ENCODE results near the gene UXS1.

The UXS1 gene

DNA sequence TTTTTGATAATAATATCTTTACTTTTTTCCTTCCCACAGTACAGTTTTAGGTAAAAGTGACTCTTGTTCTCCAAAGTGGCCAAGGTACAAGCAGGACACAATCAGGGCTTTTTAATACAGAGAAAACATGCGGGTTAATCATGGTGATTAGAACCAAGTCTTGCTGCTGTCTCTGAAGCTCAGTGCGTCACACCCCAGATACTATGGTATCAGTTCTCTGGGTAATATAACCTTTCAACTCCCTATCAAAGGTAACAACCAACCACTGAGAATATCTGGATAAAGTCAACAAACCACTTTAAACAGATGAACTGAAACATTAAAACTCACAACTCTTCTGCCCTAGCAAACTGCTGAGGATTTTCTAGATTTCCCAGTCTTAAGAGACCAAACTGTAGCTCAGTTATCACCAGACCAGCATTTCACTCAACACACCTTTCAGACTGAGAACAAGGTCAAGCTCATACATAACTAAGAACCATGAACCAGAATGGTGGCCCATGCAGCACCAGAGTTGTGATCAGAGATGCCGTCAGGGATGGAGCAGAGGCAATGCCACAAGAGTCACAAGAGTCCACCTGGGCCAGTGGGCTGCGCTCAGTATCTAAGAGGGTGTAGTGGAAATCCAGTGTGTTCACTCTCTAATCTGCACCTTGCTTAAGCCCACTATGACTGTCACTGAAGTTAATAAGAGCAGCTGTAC is 103.0 kb downstream of the UXS1 start:
- in situ Hi-C loops (cut with MboI; ENCODE audit: low sequenced_read_pairs) = no loop called here

DNA sequence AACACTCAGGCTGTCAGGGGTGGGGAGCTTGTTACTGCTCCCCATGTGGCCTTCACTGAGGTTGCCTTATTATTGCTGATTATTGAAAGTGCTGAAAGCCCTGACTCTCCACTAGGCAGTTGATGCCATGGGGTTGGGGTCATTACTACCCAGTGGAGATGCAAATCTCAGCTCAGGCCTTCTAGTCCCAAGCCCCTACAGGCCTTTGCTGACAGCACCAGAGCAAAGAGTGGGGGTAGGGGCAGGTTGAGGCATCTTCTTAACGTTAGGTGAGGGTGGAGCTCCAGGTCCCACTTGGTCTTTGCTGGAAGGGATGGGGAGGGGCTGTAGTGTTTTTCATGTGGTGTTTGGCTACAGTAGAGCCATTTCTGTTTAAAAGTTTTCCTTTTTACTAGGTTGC is 104.5 kb downstream of the UXS1 start:
- in situ Hi-C loops (cut with MboI; ENCODE audit: low sequenced_read_pairs) = no loop called here

GRCh38 chr2:106085181-106085940 is 108.7 kb downstream of the UXS1 start:
- in situ Hi-C loops (cut with MboI; ENCODE audit: low sequenced_read_pairs) = no loop called here

GRCh38 chr2:106080959-106081358 is 113.1 kb downstream of the UXS1 start:
- in situ Hi-C loops (cut with MboI; ENCODE audit: low sequenced_read_pairs) = no loop called here

GRCh38 chr2:106078096-106078495 is 116.0 kb downstream of the UXS1 start:
- in situ Hi-C loops (cut with MboI; ENCODE audit: low sequenced_read_pairs) = no loop called here

GRCh38 chr2:106076941-106077340 is 117.2 kb downstream of the UXS1 start:
- in situ Hi-C loops (cut with MboI; ENCODE audit: low sequenced_read_pairs) = no loop called here

DNA sequence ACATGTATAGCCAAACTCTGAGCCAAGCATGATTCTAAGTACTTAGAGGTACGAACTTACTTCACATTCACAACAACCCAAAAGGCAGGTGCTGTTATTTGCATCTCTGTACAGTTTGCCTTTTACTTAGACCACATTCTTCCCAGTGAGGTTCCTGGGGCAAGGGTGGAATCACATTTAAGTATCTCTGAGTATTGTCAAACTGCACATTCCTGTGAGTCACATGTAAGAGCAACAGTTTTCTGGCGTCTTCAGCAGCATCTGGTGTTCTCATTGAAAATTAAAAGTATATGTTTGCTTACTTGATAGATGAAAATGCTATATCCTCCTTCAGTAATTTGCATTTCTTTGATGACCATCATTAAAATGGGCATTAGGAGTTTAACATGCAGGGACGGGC is 119.1 kb downstream of the UXS1 start:
- in situ Hi-C loops (cut with MboI; ENCODE audit: low sequenced_read_pairs) = no loop called here

DNA sequence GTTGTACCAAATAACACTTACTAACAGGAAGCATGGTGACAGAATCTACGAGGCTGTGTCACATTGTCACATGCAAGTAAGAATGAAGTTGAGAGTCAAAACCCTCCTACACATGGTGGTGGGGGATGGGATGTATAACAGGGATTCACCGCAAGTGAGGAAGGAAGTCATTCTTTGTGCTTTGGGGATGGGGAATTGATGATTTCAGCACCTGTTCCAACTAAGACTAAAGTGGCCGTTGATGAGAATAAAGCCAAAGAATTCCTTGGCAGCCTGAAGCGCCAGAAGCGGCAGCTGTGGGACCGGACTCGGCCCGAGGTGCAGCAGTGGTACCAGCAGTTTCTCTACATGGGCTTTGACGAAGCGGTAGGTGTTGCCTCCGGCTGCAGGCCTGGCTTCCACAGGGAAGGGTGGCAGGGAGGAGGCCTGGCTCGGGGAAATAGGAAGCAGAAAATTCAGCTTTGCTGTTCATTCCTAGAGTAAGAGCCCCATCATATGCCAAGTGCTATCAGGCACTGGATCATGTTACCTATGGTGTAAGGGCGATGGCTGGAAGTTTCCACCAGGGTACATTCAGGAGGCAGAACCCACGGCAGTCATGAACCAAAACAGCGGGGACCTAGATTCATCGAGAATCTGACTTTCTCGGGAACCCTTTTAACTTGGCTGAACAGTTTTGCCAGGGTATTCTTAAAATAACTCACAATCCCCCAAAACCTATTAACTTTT is 120.3 kb downstream of the UXS1 start:
- in situ Hi-C loops (cut with MboI; ENCODE audit: low sequenced_read_pairs) = no loop called here

DNA sequence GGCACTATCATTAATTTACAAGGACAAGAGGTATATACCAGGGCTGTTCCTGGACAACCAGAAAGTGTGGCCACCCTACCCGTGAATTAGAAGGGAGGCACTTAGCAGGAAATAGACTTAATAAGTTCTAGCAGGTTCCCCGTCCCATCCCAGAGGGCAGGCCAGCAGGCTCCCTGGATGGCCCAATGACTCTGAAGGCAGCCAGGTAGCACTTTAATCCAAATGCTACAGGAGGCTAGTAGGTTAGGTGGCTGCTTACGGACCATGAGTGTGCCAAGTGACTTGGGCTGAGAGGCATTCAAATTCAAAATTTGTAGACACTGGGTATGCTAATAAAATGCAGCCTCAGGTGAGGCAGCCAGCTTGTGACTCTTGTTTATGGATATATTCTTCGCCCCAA is 123.9 kb downstream of the UXS1 start:
- in situ Hi-C loops (cut with MboI; ENCODE audit: low sequenced_read_pairs) = no loop called here

- in situ Hi-C loops (cut with MboI; ENCODE audit: low sequenced_read_pairs) = no loop called here
These were observed 125.7 kb downstream of the UXS1 start for GRCh38 chr2:106068451-106068850.

DNA sequence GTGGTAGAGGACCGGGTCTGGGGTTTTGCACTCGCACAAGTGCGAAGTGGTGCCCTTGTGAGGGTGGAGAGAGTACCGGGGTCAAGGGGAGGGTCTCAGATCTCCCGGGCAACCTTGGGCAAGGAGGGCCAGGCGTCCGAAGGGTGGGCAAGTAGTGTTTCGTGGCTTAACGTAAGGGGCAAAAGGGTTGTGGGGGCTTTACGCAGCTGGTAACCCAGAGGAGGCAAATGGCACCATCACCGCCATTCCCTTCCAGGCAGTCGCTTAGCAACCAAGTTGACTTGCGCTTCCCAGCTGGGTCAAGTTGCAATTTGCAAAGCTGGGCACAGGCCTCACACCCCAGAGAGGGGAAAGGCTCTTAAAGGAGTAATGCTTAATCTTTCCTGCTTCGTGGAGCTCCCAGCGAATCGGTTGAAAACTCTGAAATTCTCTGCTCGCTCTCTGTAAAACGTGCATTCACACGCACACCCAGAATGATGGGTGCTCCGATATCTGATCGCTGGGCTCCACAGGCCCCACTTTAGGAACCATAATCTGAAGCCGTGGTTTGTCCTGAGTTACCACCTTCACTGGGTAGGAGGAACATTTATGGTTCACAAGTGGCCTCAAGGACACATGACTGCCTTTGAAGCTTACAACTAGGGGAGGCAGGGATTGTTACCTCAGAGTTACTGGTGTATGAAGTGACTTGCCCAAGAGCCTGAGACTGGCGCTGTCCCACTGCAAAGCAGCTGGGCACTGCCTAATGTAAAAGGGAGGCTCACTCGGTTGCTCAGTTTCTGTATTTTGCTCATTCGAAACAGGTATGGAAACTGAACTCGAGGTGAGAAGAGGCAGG is 127.9 kb downstream of the UXS1 start:
- in situ Hi-C loops (cut with MboI; ENCODE audit: low sequenced_read_pairs) = no loop called here

DNA sequence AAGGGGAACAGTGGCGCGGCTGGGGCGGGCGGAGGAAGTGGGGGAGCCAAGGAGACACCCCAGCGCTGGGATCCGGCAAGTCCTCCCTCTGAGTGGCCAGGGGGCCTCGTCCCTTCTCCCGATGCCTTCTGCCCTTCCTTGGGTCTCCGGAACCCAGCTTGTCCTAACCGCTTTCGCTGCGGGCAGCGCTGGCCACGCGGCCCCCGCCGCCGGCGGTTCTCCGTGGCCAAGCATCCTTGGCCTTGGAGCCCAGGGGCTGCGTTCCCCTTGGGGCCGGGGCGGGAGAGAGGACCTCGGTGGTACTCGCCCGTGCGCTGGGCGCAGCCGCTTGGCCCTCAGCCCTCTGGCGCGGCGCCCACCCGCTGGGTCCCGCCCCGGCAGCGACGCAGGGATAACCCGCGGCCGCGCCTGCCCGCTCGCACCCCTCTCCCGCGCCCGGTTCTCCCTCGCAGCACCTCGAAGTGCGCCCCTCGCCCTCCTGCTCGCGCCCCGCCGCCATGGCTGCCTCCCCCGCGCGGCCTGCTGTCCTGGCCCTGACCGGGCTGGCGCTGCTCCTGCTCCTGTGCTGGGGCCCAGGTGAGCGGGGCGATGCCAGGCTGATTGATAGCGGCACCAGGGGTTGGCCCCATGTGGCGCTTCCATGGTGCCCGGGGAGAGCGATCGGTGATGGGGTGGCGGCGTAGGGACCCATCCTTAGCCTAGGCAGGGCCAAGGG is 128.7 kb downstream of the UXS1 start:
- in situ Hi-C loops (cut with MboI; ENCODE audit: low sequenced_read_pairs) = no loop called here

- in situ Hi-C loops (cut with MboI; ENCODE audit: low sequenced_read_pairs) = no loop called here
These were observed 130.9 kb downstream of the UXS1 start for GRCh38 chr2:106063181-106063580.

DNA sequence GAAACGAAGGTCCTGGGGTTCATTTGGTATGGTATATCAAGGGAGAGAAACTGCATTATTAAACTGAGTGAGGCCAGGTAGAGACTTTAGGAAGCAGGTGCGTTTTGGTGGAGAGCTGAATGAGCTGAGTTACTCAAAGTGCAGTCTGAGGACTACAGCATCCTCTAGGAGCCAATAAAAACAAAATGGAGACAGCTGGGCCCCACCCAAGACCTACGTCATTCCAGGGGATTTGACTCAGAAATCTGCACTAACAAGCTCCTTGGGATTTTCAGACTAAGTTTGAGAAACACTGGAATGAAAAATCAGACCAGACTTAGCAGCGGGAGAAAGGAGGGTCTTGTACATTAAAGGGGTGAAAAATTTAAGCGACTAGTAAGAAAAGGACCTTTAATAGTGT is 131.5 kb downstream of the UXS1 start:
- in situ Hi-C loops (cut with MboI; ENCODE audit: low sequenced_read_pairs) = no loop called here

GRCh38 chr2:106061611-106062349 is 132.3 kb downstream of the UXS1 start:
- in situ Hi-C loops (cut with MboI; ENCODE audit: low sequenced_read_pairs) = no loop called here

GRCh38 chr2:106059416-106060065 is 134.6 kb downstream of the UXS1 start:
- in situ Hi-C loops (cut with MboI; ENCODE audit: low sequenced_read_pairs) = no loop called here

DNA sequence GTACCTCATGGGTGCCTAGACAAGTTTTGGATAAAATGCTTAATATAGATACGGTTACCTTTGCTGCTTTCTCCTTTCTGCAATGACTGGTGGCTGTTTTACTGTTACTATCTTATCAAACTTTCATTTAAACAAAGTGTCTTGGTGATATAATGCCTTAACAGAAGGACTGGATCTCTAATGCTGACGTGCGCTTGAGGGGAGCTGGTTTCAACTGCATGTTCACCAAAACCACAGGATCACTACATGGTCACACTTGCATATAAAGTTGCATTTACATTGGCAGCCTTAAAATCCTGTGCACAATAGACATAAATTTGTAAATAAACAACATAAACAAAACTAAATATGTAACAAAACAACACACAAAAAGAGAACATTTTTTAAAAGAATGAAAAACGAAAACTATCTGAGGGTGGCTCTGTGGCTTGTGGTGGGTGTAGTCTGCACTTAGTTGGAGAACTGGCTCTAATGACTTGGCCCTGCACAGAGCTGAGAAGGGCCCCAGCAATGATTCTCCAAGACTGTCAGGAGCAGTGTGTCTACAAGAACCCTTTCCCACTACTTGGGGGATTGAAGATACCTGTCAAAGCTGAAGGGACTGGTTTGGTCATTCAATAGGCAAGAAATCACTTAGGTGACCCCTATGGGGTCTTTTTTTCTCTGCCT is 135.5 kb downstream of the UXS1 start:
- in situ Hi-C loops (cut with MboI; ENCODE audit: low sequenced_read_pairs) = no loop called here

DNA sequence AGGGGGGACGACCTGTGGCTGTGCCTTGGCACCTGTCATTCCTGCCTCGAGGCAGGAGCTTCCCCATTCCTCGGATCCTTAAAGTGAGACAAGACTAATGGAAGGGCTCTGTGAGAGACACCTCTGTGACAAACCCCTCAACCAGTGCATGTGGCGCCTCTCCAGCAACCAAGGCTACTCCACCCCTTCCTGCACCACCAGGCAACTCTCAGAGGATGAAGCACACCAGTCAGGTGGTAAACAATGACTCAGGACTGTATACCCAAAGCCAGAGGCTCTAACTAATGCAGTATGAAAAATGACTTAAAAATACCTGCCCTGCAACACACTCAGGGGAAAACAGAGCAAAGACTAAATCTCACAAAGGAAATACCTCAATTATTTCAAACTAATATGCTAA is 136.9 kb downstream of the UXS1 start:
- in situ Hi-C loops (cut with MboI; ENCODE audit: low sequenced_read_pairs) = no loop called here

Measured in hTERT RPE-1 (cell line).